SU-DHL-6 (cell line): Measurements from ENCODE around the gene UPF3A.
"Not testable (repeated sequence)": the region's sequence is repeated elsewhere in the genome, so short reads cannot be mapped to it uniquely, and the experiment has no call there.

Experiments
- EZH2phosphoT487 ChIP-seq: fragments of 200-600 bp; sonication (generic), shearing (Covaris generic); conservative IDR thresholded peaks from 2 replicates; pipeline ENCODE4 v1.6.1; 2018; ENCODE audit warnings: mild to moderate bottlenecking, antibody characterized with exemption, low read length, moderate library complexity, mixed read lengths
- TF ChIP-seq, protein P1 (sequence below): fragments of 200-600 bp; sonication (generic); IDR thresholded peaks from one replicate; pipeline ENCODE4 v1.5.1; 2017; ENCODE audit warnings: antibody characterized with exemption, mild to moderate bottlenecking, low read length, moderate library complexity; ENCODE audit not compliant: insufficient read depth, poor library complexity, severe bottlenecking

DNA sequence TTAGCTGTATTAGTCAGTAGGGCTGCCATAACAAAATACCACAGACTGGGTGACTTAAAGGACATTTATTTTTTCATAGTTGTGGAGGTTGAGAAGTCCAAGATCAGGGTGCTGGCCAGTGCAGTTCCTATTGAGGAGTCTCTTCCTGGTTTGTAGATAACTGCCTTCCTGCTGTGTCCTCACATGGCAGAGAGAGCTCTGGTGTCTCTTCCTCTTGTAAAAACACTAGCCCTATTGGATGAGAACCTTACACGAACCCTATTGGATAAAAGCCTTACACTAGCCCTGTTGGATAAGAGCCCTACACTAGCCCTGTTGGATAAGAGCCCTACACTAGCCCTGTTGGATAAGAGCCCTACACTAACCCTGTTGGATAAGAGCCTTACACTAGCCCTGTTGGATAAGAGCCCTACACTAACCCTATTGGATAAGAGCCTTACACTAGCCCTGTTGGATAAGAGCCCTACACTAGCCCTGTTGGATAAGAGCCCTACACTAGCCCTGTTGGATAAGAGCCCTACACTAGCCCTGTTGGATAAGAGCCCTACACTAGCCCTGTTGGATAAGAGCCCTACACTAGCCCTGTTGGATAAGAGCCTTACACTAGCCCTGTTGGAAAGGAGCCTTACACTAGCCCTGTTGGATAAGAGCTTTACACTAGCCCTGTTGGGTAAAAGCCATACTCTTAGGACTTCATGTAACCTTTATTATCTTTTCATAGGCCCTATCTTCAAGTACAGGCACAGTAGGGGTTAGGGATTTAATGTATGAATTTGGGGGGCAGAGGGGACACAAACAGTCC, 29.6 kb upstream of the UPF3A start:
- TF ChIP-seq, protein P1, sequence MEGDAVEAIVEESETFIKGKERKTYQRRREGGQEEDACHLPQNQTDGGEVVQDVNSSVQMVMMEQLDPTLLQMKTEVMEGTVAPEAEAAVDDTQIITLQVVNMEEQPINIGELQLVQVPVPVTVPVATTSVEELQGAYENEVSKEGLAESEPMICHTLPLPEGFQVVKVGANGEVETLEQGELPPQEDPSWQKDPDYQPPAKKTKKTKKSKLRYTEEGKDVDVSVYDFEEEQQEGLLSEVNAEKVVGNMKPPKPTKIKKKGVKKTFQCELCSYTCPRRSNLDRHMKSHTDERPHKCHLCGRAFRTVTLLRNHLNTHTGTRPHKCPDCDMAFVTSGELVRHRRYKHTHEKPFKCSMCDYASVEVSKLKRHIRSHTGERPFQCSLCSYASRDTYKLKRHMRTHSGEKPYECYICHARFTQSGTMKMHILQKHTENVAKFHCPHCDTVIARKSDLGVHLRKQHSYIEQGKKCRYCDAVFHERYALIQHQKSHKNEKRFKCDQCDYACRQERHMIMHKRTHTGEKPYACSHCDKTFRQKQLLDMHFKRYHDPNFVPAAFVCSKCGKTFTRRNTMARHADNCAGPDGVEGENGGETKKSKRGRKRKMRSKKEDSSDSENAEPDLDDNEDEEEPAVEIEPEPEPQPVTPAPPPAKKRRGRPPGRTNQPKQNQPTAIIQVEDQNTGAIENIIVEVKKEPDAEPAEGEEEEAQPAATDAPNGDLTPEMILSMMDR: not testable (repeated sequence)
- not testable (repeated sequence) for TF ChIP-seq EZH2phosphoT487
